Skin of body (tissue), 2 donors: ENCODE measurements around the gene INTS11. TPM values are rescaled to one million over a fixed set of nuclear protein-coding genes. Genes with fewer than 3 reads are reported as not detected.

Source experiments
- DNase-seq: peaks from one replicate; lab custom pipeline; 2025; lab: John Stamatoyannopoulos, UW
- total RNA-seq: library from RNA; depleted of rRNA; stranded (reverse); fragments of >200 nt; gene quantifications from one replicate; pipeline ENCODE4 v1.2.3, GENCODE V29; 2014

The INTS11 gene
- total RNA-seq, 1 donor from 2014 or later: 48.7 TPM

- DNase-seq: peak; percentile 68
Observed at GRCh38 chr1:1358433-1359271, 34.2 kb upstream of the INTS11 start, which contains the start of gene MXRA8. MXRA8 (minus strand) TSS chr1:1358555; CDS start chr1:1358504, 51 bp downstream.

GRCh38 chr1:1357871-1358432 is 33.5 kb upstream of the INTS11 start:
- peak; percentile 14 for DNase-seq

GRCh38 chr1:1356796-1357401 is 32.4 kb upstream of the INTS11 start:
- DNase-seq: no peak

GRCh38 chr1:1356166-1356795 is 31.8 kb upstream of the INTS11 start:
- no peak for DNase-seq

- DNase-seq: no peak
Observed at GRCh38 chr1:1355416-1355815, 31.0 kb upstream of the INTS11 start.

GRCh38 chr1:1354271-1355247 is 30.1 kb upstream of the INTS11 start:
- DNase-seq: no peak

GRCh38 chr1:1353389-1354151 is 29.1 kb upstream of the INTS11 start:
- DNase-seq: no peak

GRCh38 chr1:1352786-1353388 is 28.4 kb upstream of the INTS11 start:
- DNase-seq: no peak

- DNase-seq: peak; percentile 64
Observed at GRCh38 chr1:1351511-1352427, 27.3 kb upstream of the INTS11 start.

- peak; percentile 35 for DNase-seq
Observed at GRCh38 chr1:1349256-1350012, 25.0 kb upstream of the INTS11 start, which contains the start of gene DVL1. DVL1 (minus strand) TSS chr1:1349418; CDS start chr1:1349065, 353 bp downstream.

GRCh38 chr1:1348420-1349255 is 24.2 kb upstream of the INTS11 start:
- no peak for DNase-seq

- DNase-seq: no peak
Observed at GRCh38 chr1:1347663-1348419, 23.4 kb upstream of the INTS11 start.

- no peak for DNase-seq
Observed at GRCh38 chr1:1347026-1347595, 22.7 kb upstream of the INTS11 start.

GRCh38 chr1:1346501-1346890 is 22.0 kb upstream of the INTS11 start:
- DNase-seq: no peak

GRCh38 chr1:1345860-1346500 is 21.5 kb upstream of the INTS11 start:
- no peak for DNase-seq
